ENCODE data around the gene CDON. TPM values are rescaled to one million over a fixed set of nuclear protein-coding genes. Genes with fewer than 3 reads are reported as not detected.

The CDON gene
- total RNA-seq, 2 experiments from 2014 or later: 1.8 to 3.2 TPM

DNA sequence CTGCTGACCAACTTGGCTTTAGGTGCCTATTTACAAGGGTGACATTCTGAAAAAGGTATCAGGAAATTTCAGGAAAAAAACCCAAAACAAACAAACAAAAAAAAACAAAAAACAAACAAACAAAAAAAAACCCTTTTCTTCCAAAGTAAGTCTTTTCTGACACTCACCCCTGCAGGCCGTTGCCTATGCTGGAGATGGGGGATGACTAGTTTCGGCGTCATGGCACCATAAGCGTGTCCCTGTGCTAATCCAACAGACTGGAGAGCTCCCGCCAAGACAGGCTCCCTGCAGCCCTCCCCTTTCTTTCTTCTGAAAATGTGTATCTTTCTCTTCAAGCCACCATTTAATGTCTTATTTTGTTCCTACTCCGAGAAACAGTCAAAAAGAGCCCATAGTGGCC is 103.2 kb downstream of the CDON start:
- CTCF ChIA-PET: no interaction called here
- DNase-seq (no peak), ATAC-seq (no peak)
- no peaks in the 10 kb centered on the region for H3K27me3 Mint-ChIP-seq
- POLR2A ChIA-PET: no interaction called here
- intact Hi-C loops (cut with DNase I, micrococcal nuclease): no loop called here
- peaks cover 8% of the 10 kb centered on the region for H3K4me1 Mint-ChIP-seq
- peaks cover 8% of the 10 kb centered on the region for H3K9me3 Mint-ChIP-seq (ENCODE audit: low read depth)
- H3K36me3 Mint-ChIP-seq (ENCODE audit: low read depth): peaks cover 1% of the 10 kb centered on the region
- H3K4me3 Mint-ChIP-seq: no peak overlapping the region
- no peak overlapping the region for H3K27ac Mint-ChIP-seq

DNA sequence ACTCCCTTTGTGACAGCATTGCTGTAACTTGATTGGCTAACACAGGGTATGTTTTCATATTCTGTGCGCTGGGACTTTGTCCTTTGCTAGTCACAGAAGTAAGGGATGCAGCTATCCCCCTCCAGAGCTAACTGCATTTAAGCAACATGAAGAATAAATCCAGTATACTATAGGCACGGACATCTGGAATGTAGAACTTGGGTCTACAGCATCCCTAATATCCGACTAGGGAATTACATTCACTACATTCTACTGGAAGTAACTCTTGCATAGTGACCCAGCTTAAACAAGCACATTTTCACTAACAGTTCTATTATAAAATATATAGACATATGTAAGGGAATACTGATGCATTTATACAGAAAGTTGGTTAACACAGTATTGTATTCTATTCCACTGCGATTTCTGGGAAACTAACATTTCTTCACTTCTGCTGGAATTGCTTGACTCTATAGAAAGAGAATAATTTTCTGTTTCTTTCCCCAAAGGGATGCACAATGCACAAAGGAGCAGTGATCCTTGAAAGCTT is 103.7 kb downstream of the CDON start:
- DNase-seq (no peak), ATAC-seq (no peak)
- Mint-ChIP-seq H3K4me1 (peaks cover 8% of the 10 kb centered on the region), H3K27me3 (no peaks in the 10 kb centered on the region), H3K9me3 (ENCODE audit: low read depth) (peaks cover 8% of the 10 kb centered on the region), H3K36me3 (ENCODE audit: low read depth) (peaks cover 1% of the 10 kb centered on the region), H3K4me3 (no peak overlapping the region), H3K27ac (no peak overlapping the region)
- intact Hi-C loops (cut with DNase I, micrococcal nuclease): no loop called here
- ChIA-PET POLR2A (no interaction called here), CTCF (no interaction called here)

DNA sequence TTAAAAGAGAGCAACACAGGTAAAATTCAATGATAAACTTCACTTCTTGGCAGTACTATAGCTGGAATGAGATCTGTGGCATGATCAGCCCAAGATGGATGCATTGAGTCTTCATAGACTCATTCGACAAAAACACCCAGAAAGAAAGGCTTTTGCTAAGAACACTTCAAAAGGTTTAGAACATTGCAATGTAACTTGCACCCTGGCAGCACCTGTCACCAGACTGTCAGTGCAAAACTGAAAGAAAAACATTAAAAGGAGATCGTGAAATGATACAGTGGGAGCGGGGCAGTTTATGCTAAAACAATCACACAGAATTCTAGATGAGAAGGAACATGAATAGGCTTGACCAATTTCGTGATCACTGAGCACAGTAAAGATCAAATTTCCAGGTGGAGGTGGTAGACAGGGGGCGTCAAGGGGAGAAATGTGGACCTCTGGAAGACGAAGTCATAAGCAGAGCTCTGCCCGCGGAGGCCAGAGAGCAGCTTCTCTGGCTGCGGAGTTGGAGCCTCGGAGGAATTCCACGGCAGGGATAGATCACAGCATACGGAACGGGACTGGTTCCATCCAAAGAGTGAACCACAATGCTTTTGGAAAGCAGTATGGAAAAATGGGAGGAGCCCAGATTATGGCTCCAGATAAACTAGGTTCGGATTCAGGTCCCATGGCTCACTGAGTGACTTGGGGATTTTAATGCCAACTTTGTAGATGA is 104.9 kb downstream of the CDON start:
- no peaks in the 10 kb centered on the region for H3K27me3 Mint-ChIP-seq

DNA sequence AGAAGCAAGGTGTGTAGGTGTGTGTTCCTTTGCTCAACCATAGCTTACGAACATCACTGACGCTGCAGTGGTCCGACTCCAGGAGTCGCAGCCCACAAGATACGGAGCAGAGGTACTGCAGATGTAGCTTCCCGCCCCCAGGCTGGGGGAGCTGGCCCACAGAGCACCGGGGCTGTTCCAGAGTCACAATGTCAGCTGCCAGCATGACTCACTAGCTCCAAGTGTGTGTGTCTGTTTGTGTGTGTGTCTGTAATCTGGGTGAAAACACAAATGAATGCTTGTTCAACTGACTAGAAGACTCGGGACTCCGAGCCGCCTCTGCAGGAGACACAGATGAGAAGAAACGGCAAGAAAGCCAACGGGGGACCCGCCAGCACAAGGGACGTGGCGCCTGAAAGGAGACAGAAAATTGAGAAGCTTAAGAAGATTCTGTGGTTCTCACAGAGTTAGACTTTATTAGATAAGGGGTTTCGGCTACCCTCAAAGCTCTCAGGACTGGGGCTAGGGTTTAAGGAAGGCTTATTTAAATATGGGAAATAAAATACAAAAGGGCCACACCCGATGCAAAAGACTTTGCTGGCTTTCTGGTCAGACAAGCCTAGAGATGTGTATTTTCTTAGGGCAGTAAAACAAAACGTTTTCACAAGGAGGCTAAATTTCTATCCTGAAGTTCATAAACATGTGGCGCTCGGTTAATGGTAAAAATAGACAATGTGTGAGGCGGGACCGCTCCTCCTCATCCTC is 106.1 kb downstream of the CDON start:
- Mint-ChIP-seq H3K4me1 (peaks cover 6% of the 10 kb centered on the region), H3K27me3 (no peaks in the 10 kb centered on the region), H3K27ac (no peak overlapping the region), H3K4me3 (no peak overlapping the region), H3K9me3 (ENCODE audit: low read depth) (no peaks in the 10 kb centered on the region), H3K36me3 (ENCODE audit: low read depth) (no peaks in the 10 kb centered on the region)
- DNase-seq (no peak), ATAC-seq (no peak)
- CTCF ChIA-PET: interaction anchor here (0.5 to 1.1 kb wide), 2 partner anchors 21 to 35 kb away, joined by 3 read pairs; no protein-coding TSS in a partner anchor
- POLR2A ChIA-PET: no interaction called here
- intact Hi-C loops (cut with DNase I, micrococcal nuclease): no loop called here

More for the DNA sequence above, 104.9 kb downstream of the CDON start:
- DNase-seq: no peak
- intact Hi-C loops (cut with DNase I, micrococcal nuclease): no loop called here
- Mint-ChIP-seq H3K4me3 (no peak overlapping the region), H3K9me3 (ENCODE audit: low read depth) (peaks cover 3% of the 10 kb centered on the region), H3K4me1 (peaks cover 8% of the 10 kb centered on the region), H3K36me3 (ENCODE audit: low read depth) (peaks cover 1% of the 10 kb centered on the region), H3K27ac (no peak overlapping the region)
- POLR2A ChIA-PET: no interaction called here
- CTCF ChIA-PET: interaction anchor here (0.6 kb wide), 1 partner anchor 553 kb away, joined by 3 read pairs; no protein-coding TSS in a partner anchor
- ATAC-seq: no peak

DNA sequence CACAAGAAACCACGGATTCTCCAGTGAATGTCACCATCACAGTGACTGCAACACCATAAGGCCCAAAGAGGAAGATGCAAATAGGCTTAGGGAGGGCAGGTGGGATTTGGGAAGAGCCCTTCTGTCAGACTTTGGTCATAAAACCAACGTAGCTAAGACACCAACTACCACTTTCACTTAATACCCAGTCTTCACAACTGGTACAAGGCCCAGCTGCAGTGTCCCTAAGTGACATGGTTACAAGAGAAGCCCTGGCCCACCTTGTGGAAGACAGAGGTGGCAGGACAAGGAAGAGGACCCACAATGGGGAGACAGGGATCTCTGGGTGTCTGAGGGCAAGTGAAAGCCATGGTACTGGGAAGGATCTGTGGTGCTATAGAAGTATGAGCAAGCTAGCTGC is 106.8 kb downstream of the CDON start:
- ChIA-PET CTCF (interaction anchor here (1.1 kb wide), 1 partner anchor 21 kb away, joined by 3 read pairs; no protein-coding TSS in a partner anchor), POLR2A (no interaction called here)
- Mint-ChIP-seq H3K4me3 (no peak overlapping the region), H3K27ac (no peak overlapping the region), H3K36me3 (ENCODE audit: low read depth) (no peaks in the 10 kb centered on the region), H3K27me3 (peaks cover 4% of the 10 kb centered on the region), H3K4me1 (peaks cover 6% of the 10 kb centered on the region), H3K9me3 (ENCODE audit: low read depth) (no peaks in the 10 kb centered on the region)
- no peak for DNase-seq
- intact Hi-C loops (cut with DNase I, micrococcal nuclease): no loop called here
- ATAC-seq: no peak

DNA sequence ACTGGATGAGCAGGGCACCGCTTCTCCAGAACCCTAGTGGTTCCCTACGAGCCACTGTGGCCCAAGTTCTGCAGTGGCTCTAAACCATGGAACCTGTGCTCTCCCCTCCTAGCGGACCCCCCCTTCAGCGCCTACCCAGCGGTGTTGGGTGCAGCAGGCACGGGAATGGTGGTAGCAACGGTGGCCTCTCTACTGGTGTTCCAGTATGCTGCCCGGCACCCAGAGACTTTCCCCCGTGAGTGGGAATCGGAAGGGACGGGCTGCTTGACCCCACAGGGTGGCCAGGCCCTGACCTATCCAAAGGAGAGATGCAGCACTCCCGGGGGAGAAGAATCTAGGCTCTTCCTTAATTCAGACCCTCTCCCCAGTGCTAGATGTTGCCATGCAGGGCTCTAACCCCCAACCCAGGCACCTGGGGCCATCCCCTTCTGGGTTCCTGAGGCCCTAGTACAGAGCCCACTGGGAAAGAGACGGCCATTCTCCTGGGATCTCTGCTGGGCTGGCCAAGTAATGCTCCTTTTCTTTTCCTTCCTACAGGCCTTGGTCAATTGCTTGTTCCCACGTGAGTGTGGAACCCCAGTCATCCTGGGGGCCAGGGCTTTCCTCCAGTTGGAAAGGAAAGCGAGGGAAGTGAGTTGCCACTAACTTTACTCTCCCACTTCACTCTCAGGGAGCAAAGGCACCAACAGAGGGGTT is 107.6 kb downstream of the CDON start:
- ATAC-seq: no peak
- no peak for DNase-seq
- Mint-ChIP-seq H3K4me3 (no peak overlapping the region), H3K27ac (no peak overlapping the region), H3K9me3 (ENCODE audit: low read depth) (no peaks in the 10 kb centered on the region), H3K27me3 (peaks cover 4% of the 10 kb centered on the region), H3K4me1 (peaks cover 6% of the 10 kb centered on the region), H3K36me3 (ENCODE audit: low read depth) (no peaks in the 10 kb centered on the region)
- CTCF ChIA-PET: interaction anchor here (1.1 kb wide), 1 partner anchor 22 kb away, joined by 3 read pairs; no protein-coding TSS in a partner anchor
- POLR2A ChIA-PET: no interaction called here
- intact Hi-C loops (cut with DNase I, micrococcal nuclease): no loop called here

DNA sequence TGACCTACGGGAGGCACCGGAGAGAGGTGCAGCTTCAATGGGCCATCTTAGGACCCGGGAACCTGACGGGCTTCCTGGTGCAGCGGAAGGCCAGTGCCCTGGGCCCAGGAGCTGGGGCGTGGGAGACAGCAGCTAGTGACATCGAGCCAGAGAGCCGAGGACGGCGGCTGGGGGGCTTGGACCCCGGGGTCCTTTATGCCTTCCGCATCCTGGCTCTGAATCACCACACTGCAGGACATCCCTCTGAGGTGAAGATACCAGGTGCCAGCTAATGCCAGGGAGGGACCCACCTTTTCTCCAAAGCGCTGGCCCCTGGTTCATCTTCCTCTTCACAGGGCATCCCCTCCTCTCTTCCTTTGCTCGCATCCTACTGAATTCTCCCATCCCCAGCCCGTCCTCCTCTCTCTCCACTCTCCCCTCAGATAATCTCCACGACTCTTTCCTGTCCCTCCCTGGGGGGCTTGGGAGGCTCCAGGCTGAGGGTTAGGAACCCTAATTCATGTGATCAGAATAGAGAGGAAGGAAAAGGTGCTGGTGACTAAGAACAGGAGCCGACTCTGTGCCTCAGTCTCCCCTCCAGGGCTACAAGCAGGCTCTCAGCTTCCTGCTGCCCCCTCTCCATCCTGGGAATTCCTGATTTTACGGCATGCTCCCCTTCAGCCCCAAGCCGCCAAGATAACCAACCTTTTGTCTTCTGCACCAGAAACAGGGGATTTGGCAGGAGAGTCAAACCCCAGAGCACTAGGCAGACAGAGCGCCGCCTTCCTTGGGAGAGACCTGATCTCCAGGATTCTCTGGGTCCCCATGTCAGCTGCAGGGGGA is 108.3 kb downstream of the CDON start:
- H3K27me3 Mint-ChIP-seq: peaks cover 4% of the 10 kb centered on the region
- ChIA-PET CTCF (no interaction called here), POLR2A (no interaction called here)
- ATAC-seq (no peak), DNase-seq (no peak)
- H3K36me3 Mint-ChIP-seq (ENCODE audit: low read depth): no peaks in the 10 kb centered on the region
- H3K9me3 Mint-ChIP-seq (ENCODE audit: low read depth): no peaks in the 10 kb centered on the region
- H3K4me1 Mint-ChIP-seq: peaks cover 6% of the 10 kb centered on the region
- H3K27ac Mint-ChIP-seq: no peak overlapping the region
- intact Hi-C loops (cut with DNase I, micrococcal nuclease): no loop called here
- H3K4me3 Mint-ChIP-seq: no peak overlapping the region

DNA sequence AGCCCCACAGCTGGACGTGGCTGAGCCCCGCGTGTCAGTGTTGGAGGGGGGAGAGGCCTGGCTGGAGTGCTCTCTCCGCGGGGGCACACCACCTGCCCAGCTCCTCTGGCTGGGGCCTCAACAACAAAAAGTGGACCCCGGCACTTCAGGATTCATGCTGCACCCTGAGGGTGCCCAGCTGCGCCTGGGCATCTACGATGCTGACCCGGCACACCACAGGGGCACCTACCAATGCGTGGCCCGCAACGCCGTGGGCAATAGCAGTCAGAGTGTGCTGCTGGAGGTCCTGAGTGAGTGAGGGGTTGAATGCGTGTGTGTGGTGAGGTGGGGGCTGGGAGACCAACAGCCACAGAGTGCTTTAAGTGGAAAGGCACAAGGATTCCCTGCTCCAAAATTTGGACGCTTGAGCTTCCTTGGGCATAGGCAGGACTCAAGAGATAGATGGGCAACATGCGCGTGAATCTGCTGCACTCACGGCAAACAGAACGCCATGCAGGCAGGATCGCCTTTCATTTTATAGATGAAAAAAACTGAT is 109.2 kb downstream of the CDON start:
- intact Hi-C loops (cut with DNase I, micrococcal nuclease): no loop called here
- ATAC-seq: no peak
- no peak overlapping the region for H3K4me3 Mint-ChIP-seq
- no peak overlapping the region for H3K27ac Mint-ChIP-seq
- H3K27me3 Mint-ChIP-seq: peaks cover 4% of the 10 kb centered on the region
- no peak for DNase-seq
- CTCF ChIA-PET: no interaction called here
- no peaks in the 10 kb centered on the region for H3K9me3 Mint-ChIP-seq (ENCODE audit: low read depth)
- peaks cover 6% of the 10 kb centered on the region for H3K4me1 Mint-ChIP-seq
- no peaks in the 10 kb centered on the region for H3K36me3 Mint-ChIP-seq (ENCODE audit: low read depth)
- POLR2A ChIA-PET: no interaction called here

DNA sequence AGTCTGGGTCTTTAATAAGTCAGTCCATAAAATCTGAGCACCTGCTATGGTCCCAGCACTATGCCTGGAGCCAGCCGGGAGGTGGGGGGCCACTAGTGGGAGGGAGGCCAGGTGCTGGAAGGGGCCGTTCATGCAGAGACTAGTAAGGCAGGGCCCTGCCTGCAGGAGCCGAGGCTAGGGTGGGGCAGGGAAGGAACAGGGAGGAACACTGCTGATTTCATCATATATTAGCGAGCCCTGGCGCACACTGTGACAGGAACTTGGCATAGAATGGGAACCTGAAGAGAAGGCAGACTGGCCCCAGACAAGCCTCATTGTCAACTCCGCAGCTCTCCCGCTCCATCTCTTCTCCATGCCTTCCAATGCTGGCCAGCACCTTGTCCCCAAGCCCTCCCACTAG is 109.7 kb downstream of the CDON start:
- peaks cover 6% of the 10 kb centered on the region for H3K4me1 Mint-ChIP-seq
- CTCF ChIA-PET: no interaction called here

DNA sequence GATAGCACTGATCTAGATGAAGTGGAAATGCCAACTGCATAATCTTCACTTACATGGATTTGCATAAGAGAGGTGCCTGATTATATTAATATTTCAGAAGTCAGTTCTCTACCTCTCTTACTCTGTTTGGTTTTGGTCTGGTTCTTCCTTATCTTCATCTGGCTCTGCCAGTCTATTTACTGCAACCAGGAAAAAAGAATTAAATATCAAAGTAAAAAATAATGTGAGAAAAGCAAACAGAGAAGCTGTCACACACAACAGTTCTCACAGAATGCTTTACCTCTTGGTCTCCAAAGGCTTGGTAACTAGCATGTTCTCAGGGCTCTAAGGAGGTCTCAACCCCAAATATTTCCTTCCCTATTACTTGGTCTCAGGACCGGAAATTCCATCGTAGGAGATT is 110.1 kb downstream of the CDON start:
- Mint-ChIP-seq H3K27me3 (peaks cover 4% of the 10 kb centered on the region), H3K36me3 (ENCODE audit: low read depth) (no peaks in the 10 kb centered on the region), H3K4me1 (peaks cover 1% of the 10 kb centered on the region), H3K4me3 (no peak overlapping the region), H3K27ac (no peak overlapping the region), H3K9me3 (ENCODE audit: low read depth) (no peaks in the 10 kb centered on the region)
- CTCF ChIA-PET: interaction anchor here (1.0 kb wide), 1 partner anchor 254 kb away, joined by 5 read pairs; no protein-coding TSS in a partner anchor
- DNase-seq (no peak), ATAC-seq (no peak)
- intact Hi-C loops (cut with DNase I, micrococcal nuclease): no loop called here
- POLR2A ChIA-PET: no interaction called here

More for the DNA sequence above, 109.7 kb downstream of the CDON start:
- H3K27me3 Mint-ChIP-seq: peaks cover 4% of the 10 kb centered on the region
- H3K27ac Mint-ChIP-seq: no peak overlapping the region
- no peak overlapping the region for H3K4me3 Mint-ChIP-seq
- H3K9me3 Mint-ChIP-seq (ENCODE audit: low read depth): no peaks in the 10 kb centered on the region
- no peak for ATAC-seq
- intact Hi-C loops (cut with DNase I, micrococcal nuclease): no loop called here
- POLR2A ChIA-PET: no interaction called here
- no peak for DNase-seq
- H3K36me3 Mint-ChIP-seq (ENCODE audit: low read depth): no peaks in the 10 kb centered on the region

DNA sequence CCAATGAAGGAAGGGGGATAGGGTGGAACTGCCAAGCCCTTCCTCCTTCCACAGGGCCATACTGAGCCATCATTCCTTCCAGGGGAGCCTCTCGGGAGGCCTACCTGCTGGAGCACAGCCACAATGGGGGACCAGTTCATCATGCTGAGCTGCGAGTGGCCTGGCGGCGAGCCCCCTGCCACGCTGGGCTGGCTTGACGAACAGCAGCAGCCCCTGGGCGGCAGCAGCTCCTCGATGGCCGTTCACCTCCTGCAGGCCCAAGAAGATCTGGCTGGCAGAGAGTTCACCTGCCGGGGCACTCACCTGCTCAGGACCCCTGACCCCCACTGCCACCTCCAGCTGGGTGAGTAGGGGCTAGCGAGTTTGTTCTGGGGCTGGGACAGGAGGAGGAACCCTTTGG is 110.9 kb downstream of the CDON start:
- ChIA-PET POLR2A (no interaction called here), CTCF (interaction anchor here (0.8 to 1.0 kb wide), 2 partner anchors 219 to 255 kb away, joined by 4 to 5 read pairs; no protein-coding TSS in a partner anchor)
- ATAC-seq (no peak), DNase-seq (no peak)
- H3K9me3 Mint-ChIP-seq (ENCODE audit: low read depth): no peaks in the 10 kb centered on the region
- no peak overlapping the region for H3K4me3 Mint-ChIP-seq
- no peaks in the 10 kb centered on the region for H3K36me3 Mint-ChIP-seq (ENCODE audit: low read depth)
- peaks cover 4% of the 10 kb centered on the region for H3K27me3 Mint-ChIP-seq
- no peak overlapping the region for H3K27ac Mint-ChIP-seq
- intact Hi-C loops (cut with DNase I, micrococcal nuclease): no loop called here
- H3K4me1 Mint-ChIP-seq: no peaks in the 10 kb centered on the region
